Measurements from ENCODE around the gene DNAH10.

GRCh38 chr12:123761841-123762714 is at the start of gene DNAH10:
- TF ChIP-seq YY1 (tag by site-specific recombination; IDR thresholded peaks at IDR 0.05) (no peak), ATF2 (tag by site-specific recombination; IDR thresholded peaks at IDR 0.05; ENCODE audit: low read depth) (no peak), ZEB2 (tag by site-specific recombination; IDR thresholded peaks at IDR 0.05) (no peak), ZNF18 (tag by site-specific recombination; IDR thresholded peaks at IDR 0.05) (no peak), SP3 (tag by site-specific recombination; IDR thresholded peaks at IDR 0.05) (no peak)
- TF ChIP-seq, protein P1, sequence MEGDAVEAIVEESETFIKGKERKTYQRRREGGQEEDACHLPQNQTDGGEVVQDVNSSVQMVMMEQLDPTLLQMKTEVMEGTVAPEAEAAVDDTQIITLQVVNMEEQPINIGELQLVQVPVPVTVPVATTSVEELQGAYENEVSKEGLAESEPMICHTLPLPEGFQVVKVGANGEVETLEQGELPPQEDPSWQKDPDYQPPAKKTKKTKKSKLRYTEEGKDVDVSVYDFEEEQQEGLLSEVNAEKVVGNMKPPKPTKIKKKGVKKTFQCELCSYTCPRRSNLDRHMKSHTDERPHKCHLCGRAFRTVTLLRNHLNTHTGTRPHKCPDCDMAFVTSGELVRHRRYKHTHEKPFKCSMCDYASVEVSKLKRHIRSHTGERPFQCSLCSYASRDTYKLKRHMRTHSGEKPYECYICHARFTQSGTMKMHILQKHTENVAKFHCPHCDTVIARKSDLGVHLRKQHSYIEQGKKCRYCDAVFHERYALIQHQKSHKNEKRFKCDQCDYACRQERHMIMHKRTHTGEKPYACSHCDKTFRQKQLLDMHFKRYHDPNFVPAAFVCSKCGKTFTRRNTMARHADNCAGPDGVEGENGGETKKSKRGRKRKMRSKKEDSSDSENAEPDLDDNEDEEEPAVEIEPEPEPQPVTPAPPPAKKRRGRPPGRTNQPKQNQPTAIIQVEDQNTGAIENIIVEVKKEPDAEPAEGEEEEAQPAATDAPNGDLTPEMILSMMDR (tag by site-specific recombination; IDR thresholded peaks at IDR 0.05) = no peak
- TF ChIP-seq, protein P2, sequence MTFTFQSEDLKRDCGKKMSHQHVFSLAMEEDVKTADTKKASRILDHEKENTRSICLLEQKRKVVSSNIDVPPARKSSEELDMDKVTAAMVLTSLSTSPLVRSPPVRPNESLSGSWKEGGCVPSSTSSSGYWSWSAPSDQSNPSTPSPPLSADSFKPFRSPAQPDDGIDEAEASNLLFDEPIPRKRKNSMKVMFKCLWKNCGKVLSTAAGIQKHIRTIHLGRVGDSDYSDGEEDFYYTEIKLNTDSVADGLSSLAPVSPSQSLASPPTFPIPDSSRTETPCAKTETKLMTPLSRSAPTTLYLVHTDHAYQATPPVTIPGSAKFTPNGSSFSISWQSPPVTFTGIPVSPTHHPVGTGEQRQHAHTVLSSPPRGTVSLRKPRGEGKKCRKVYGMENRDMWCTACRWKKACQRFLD (tag by site-specific recombination; IDR thresholded peaks at IDR 0.05) = no peak
